K562 (cell line): ENCODE measurements around the gene ABCA1. TPM values are rescaled to one million over a fixed set of nuclear protein-coding genes. Genes with fewer than 3 reads are reported as not detected.

ENCODE experiments used
- ATAC-seq: fragments of 200-7000 bp; cut with Tn5 transposase; 3 replicates; pipeline ENCODE4 v1.9.1; 2020; ENCODE audit warnings: moderate library complexity
- BruUV-seq: library from RNA; stranded (reverse); fragments of 400-500 nt; replicated peaks from 2 replicates; lab custom pipeline; 2021; lab: Mats Ljungman, UMichigan
- CTCF ChIA-PET: fragments of 300-600 bp; formaldehyde crosslinking; extraction: SDS; loops from one replicate; lab custom pipeline; 2021; ENCODE audit warnings: low intra/inter-chr PET ratio; lab: Yijun Ruan, JAX
- POLR2A ChIA-PET: fragments of 300-600, 350-650 bp; sonication (Branson Sonifier 250); formaldehyde crosslinking; extraction: SDS; loops from one replicate; lab custom pipeline; 2021; ENCODE audit warnings: antibody characterized with exemption, inconsistent platforms; lab: Yijun Ruan, JAX
- DNase-seq, 4 experiments: peaks; one replicate each; pipeline versions ENCODE4 v3.0.0 to v3.0.0-alpha.2; 2011 to 2018; ENCODE audit warnings: low spot score in 3 of 4, mixed read lengths in 3 of 4; ENCODE audit errors: extremely low read depth in 1 of 4
- FAIRE-seq: peaks from 2 replicates; lab custom pipeline; 2011; peaks lifted over from hg19 to GRCh38; lab: Jason Lieb, UNC
- H2AFZ ChIP-seq: 2 replicates; pipeline ENCODE4 v1.6.0; 2011; ENCODE audit warnings: low read depth, low read length, control low read depth, inconsistent platforms
- H3K27ac ChIP-seq: fragments of 200-600 bp; 3 replicates; pipeline ENCODE4 v1.8.0; 2011; ENCODE audit warnings: low read depth, mild to moderate bottlenecking, control low read depth, inconsistent platforms, low read length, moderate library complexity, mixed read lengths; ENCODE audit errors: extremely low read depth
- H3K27me3 ChIP-seq, 2 experiments: fragments of 300-600 bp in 1 of 2; 2 replicates in 1 of 2; 3 replicates in 1 of 2; pipeline versions ENCODE4 v1.6.0 to v1.8.0; 2011; ENCODE audit warnings: inconsistent platforms in 2 of 2, low read length in 2 of 2, mild to moderate bottlenecking in 1 of 2, mixed read lengths in 1 of 2, moderate library complexity in 1 of 2; ENCODE audit not compliant: control insufficient read depth in 2 of 2, insufficient read depth in 2 of 2
- H3K36me3 ChIP-seq: fragments of 300-600 bp; 3 replicates; pipeline ENCODE4 v1.8.0; 2011; ENCODE audit warnings: mild to moderate bottlenecking, low read length, inconsistent platforms; ENCODE audit not compliant: control insufficient read depth, insufficient read depth
- H3K4me1 ChIP-seq, 2 experiments: fragments of 200-600 bp in 1 of 2; replicated peaks in 1 of 2; 2 replicates in 1 of 2; 3 replicates in 1 of 2; pipeline versions ENCODE4 v1.5.1 to v1.8.0; 2011; ENCODE audit warnings: inconsistent platforms in 2 of 2, low read length in 2 of 2, mild to moderate bottlenecking in 1 of 2, mixed read lengths in 1 of 2, moderate library complexity in 1 of 2; ENCODE audit not compliant: control insufficient read depth in 2 of 2, insufficient read depth in 2 of 2
- H3K4me2 ChIP-seq: 2 replicates; pipeline ENCODE4 v1.6.1; 2011; ENCODE audit warnings: low read length, control low read depth, inconsistent platforms, mixed read lengths; ENCODE audit not compliant: insufficient read depth
- H3K4me3 ChIP-seq: fragments of 200-600 bp; sonication (generic), shearing (Covaris generic); 2 replicates; pipeline ENCODE4 v1.5.1; 2016; ENCODE audit warnings: control low read depth, inconsistent platforms
- H3K79me2 ChIP-seq: fragments of 200-600 bp; 3 replicates; pipeline ENCODE4 v1.8.0; 2011; ENCODE audit warnings: low read length, inconsistent platforms; ENCODE audit not compliant: control insufficient read depth, insufficient read depth
- H3K9ac ChIP-seq, 2 experiments: 2 replicates each; pipeline versions ENCODE4 v1.6.0 to v1.6.1; 2011; ENCODE audit warnings: low read depth in 2 of 2, low read length in 2 of 2, control low read depth in 1 of 2, inconsistent platforms in 1 of 2, mild to moderate bottlenecking in 1 of 2, mixed read lengths in 1 of 2; ENCODE audit not compliant: insufficient read depth in 1 of 2
- H3K9me1 ChIP-seq: one replicate; pipeline ENCODE4 v1.6.0; 2011; ENCODE audit warnings: inconsistent platforms, mild to moderate bottlenecking, low read length, moderate library complexity; ENCODE audit not compliant: control insufficient read depth, insufficient read depth
- H3K9me3 ChIP-seq: replicated peaks from 2 replicates; pipeline ENCODE4 v1.5.1; 2011; ENCODE audit warnings: low read depth, low read length, inconsistent platforms; ENCODE audit not compliant: control insufficient read depth, insufficient read depth
- H4K20me1 ChIP-seq: replicated peaks from 2 replicates; pipeline ENCODE4 v1.6.1; 2011; ENCODE audit warnings: low read length, inconsistent platforms, mixed read lengths; ENCODE audit not compliant: control insufficient read depth, insufficient read depth
- CLOCK ChIP-seq: fragments of 250-450 bp; sonication (Bioruptor Pico); IDR thresholded peaks from 2 replicates; pipeline ENCODE4 v1.4.0; 2020; ENCODE audit warnings: mild to moderate bottlenecking, moderate library complexity, borderline replicate concordance
- CREB3L1 ChIP-seq: fragments of 450-650 bp; IDR thresholded peaks from 2 replicates; pipeline ENCODE4 v1.6.1; 2014; ENCODE audit warnings: low read depth, mild to moderate bottlenecking, moderate library complexity, borderline replicate concordance
- DDX20 ChIP-seq: fragments of 450-650 bp; IDR thresholded peaks from 2 replicates; pipeline ENCODE4 v1.6.1; 2016; ENCODE audit warnings: missing genetic modification characterization, low read depth, mild to moderate bottlenecking, missing compliant biosample characterization, moderate library complexity
- ELF1 ChIP-seq: fragments of 200-800 bp; sonication (Bioruptor generic); IDR thresholded peaks from 2 replicates; pipeline ENCODE4 v1.6.1; 2016; ENCODE audit warnings: missing genetic modification characterization, missing compliant biosample characterization
- HNRNPK ChIP-seq: fragments of 200-400 bp; formaldehyde crosslinking; IDR thresholded peaks from one replicate; pipeline ENCODE4 v1.6.1; 2018; ENCODE audit warnings: mild to moderate bottlenecking, low read depth, low read length; ENCODE audit not compliant: poor library complexity, severe bottlenecking
- NFXL1 ChIP-seq: fragments of 450-650 bp; formaldehyde crosslinking; IDR thresholded peaks from 2 replicates; pipeline ENCODE4 v1.4.0; 2021; ENCODE audit warnings: mild to moderate bottlenecking
- POLR2AphosphoS2 ChIP-seq: IDR thresholded peaks from 2 replicates; pipeline ENCODE4 v1.6.1; 2012; ENCODE audit warnings: low read length, improper control_type of control experiment
- SIN3B ChIP-seq: fragments of 450-650 bp; IDR thresholded peaks from 2 replicates; pipeline ENCODE4 v1.6.1; 2017; ENCODE audit warnings: low read depth, mild to moderate bottlenecking, moderate library complexity
- SNRNP70 ChIP-seq: fragments of 200-400 bp; formaldehyde crosslinking; optimal IDR thresholded peaks from 2 replicates; pipeline ENCODE3; 2017; ENCODE audit warnings: low read depth, low read length
- SRSF9 ChIP-seq: fragments of 200-400 bp; formaldehyde crosslinking; IDR thresholded peaks from 2 replicates; pipeline ENCODE4 v1.6.1; 2017; ENCODE audit warnings: low read depth, low read length, borderline replicate concordance
- TEAD2 ChIP-seq: fragments of 450-650 bp; IDR thresholded peaks from 2 replicates; pipeline ENCODE4 v1.6.1; 2016; ENCODE audit warnings: missing genetic modification characterization, control low read depth, missing compliant biosample characterization
- USF1 ChIP-seq: sonication (generic); formaldehyde crosslinking; IDR thresholded peaks from 2 replicates; pipeline ENCODE4 v1.9.0; 2022; ENCODE audit warnings: mild to moderate bottlenecking, missing genetic modification reagents
- ZC3H11A ChIP-seq: IDR thresholded peaks from 2 replicates; pipeline ENCODE4 v1.6.1; 2012; ENCODE audit warnings: low read depth, low read length, improper control_type of control experiment
- ZNF134 ChIP-seq: fragments of 250-450 bp; sonication (Bioruptor Pico); conservative IDR thresholded peaks from 2 replicates; pipeline ENCODE4 v1.4.0; 2020
- ZNF384 ChIP-seq: IDR thresholded peaks from 2 replicates; pipeline ENCODE4 v1.6.1; 2012; ENCODE audit warnings: low read depth, low read length, improper control_type of control experiment
- ZNF57 ChIP-seq: fragments of 450-650 bp; formaldehyde crosslinking; IDR thresholded peaks from 2 replicates; pipeline ENCODE4 v1.4.0; 2020; ENCODE audit warnings: mild to moderate bottlenecking, moderate library complexity
- WGBS: fragments of 100-300 bp; shearing (Covaris generic); methylation state at CpG from one replicate; pipeline ENCODE4 v1.1.6; 2016; ENCODE audit warnings: low coverage, mixed read lengths; ENCODE audit not compliant: insufficient coverage; ENCODE audit errors: missing lambda C conversion rate; 5-methylcytosine and 5-hydroxymethylcytosine counted together
- in situ Hi-C: fragments of 300-500 bp; cut with MboI; formaldehyde crosslinking; loops from 4 replicates; pipeline ENCODE4 v1.15.0; 2018; ENCODE audit warnings: inconsistent platforms, mixed read lengths
- intact Hi-C: fragments of 100-400 bp; cut with micrococcal nuclease; formaldehyde crosslinking; loops from 2 replicates; pipeline ENCODE4 v1.14.2; 2022
- polyA plus RNA-seq, 8 experiments: library from polyadenylated mRNA; depleted of rRNA in 4 of 8; stranded (reverse) in 5 of 8; unstranded in 3 of 8; fragments of >200 nt; fragmentation: Nextera tagmentation in 2 of 8; fragmentation: Illumina TruSeq in 1 of 8; extraction: Ambion mirVana in 2 of 8; extraction: Trizol in 1 of 8; gene quantifications; 2 replicates each; pipeline versions ENCODE4 v1.2.1 to v1.2.3, GENCODE V29; 2011 to 2014; ENCODE audit warnings: inconsistent platforms in 1 of 8, missing spikeins in 1 of 8
- total RNA-seq, 7 experiments: library from RNA; depleted of rRNA in 6 of 7; stranded (reverse); fragments of >200 nt in 6 of 7; fragmentation: Illumina TruSeq in 2 of 7; extraction: Trizol in 2 of 7; gene quantifications; 2 replicates each; pipeline versions ENCODE4 v1.2.1 to v1.2.3, GENCODE V29; 2011 to 2021; ENCODE audit warnings: low replicate concordance in 1 of 7

The ABCA1 gene
- total and polyA plus RNA-seq, 9 of the 15 experiments (the other 6 are each of a cell fraction or from before 2014, with no cell fraction given) = under 0.01 to 0.18 (median 0.02) TPM; not detected in 5

- no peak overlapping the region for H3K9ac ChIP-seq
- H2AFZ ChIP-seq = no peak overlapping the region
- no peaks in the 10 kb centered on the region for H3K9me3 ChIP-seq
- no peak for ATAC-seq
- H3K9me1 ChIP-seq = no peaks in the 10 kb centered on the region
- CTCF ChIA-PET = no interaction called here
- intact Hi-C loops (no loop called here), in situ Hi-C loops (no loop called here)
- H3K36me3 ChIP-seq = no peaks in the 10 kb centered on the region
- no peak overlapping the region for H3K27ac ChIP-seq
- no peaks in the 10 kb centered on the region for H3K4me1 ChIP-seq
- H4K20me1 ChIP-seq = no peaks in the 10 kb centered on the region
- no peak overlapping the region for H3K4me3 ChIP-seq
- H3K27me3 ChIP-seq = peaks cover 5 to 32% of the 10 kb centered on the region in 2 experiments; a peak in 4 of 5 replicates
- DNase-seq = no peak
- no TSS peak for BruUV-seq
- no peak overlapping the region for H3K4me2 ChIP-seq
- FAIRE-seq = no peak
- POLR2A ChIA-PET = interaction anchor here (1.1 kb wide), 1 partner anchor 9 kb away, joined by 4 read pairs; no protein-coding TSS in a partner anchor
- 0% methylated on average over 4 of the region's 4 CpGs for WGBS
- H3K79me2 ChIP-seq = no peaks in the 10 kb centered on the region
- TF ChIP-seq CREB3L1 (no peak), ELF1 (tag) (no peak), SRSF9 (no peak), CLOCK (CRISPR knock-in tag) (no peak), NFXL1 (no peak), ZNF384 (no peak), ZC3H11A (no peak), USF1 (CRISPR knock-in tag) (no peak), ZNF57 (CRISPR knock-in tag) (no peak), ZNF134 (no peak), DDX20 (tag) (no peak), POLR2AphosphoS2 (no peak), TEAD2 (tag) (no peak), HNRNPK (no peak), SIN3B (no peak), SNRNP70 (no peak)
These were observed 84.2 kb downstream of the ABCA1 start for GRCh38 chr9:104843644-104844240.
